BJ (cell line): ENCODE results near the gene MMP20. TPM values are rescaled to one million over a fixed set of nuclear protein-coding genes. Genes with fewer than 3 reads are reported as not detected.

ENCODE experiments used
- CTCF ChIA-PET: fragments of 350-600 bp; formaldehyde crosslinking; extraction: SDS; loops from one replicate; lab custom pipeline; 2021; ENCODE audit warnings: antibody characterized with exemption, inconsistent platforms; lab: Yijun Ruan, JAX
- POLR2A ChIA-PET: fragments of 300-600 bp; sonication (Branson Sonifier 250); formaldehyde crosslinking; extraction: SDS; loops from one replicate; lab custom pipeline; 2021; ENCODE audit warnings: antibody characterized with exemption; lab: Charles Lee
- DNase-seq: peaks from one replicate; pipeline ENCODE4 v3.0.0-alpha.2; 2011; ENCODE audit warnings: low read depth
- H3K27me3 ChIP-seq: 2 replicates; pipeline ENCODE4 v1.6.0; 2011; ENCODE audit warnings: low read length; ENCODE audit not compliant: control insufficient read depth, insufficient read depth
- H3K36me3 ChIP-seq: 2 replicates; pipeline ENCODE4 v1.5.1; 2011; ENCODE audit warnings: low read length; ENCODE audit not compliant: control insufficient read depth, insufficient read depth
- H3K4me3 ChIP-seq: 2 replicates; pipeline ENCODE4 v1.5.1; 2011; ENCODE audit warnings: low read depth, mild to moderate bottlenecking, control low read depth, low read length
- CTCF ChIP-seq: IDR thresholded peaks from 2 replicates; pipeline ENCODE4 v1.5.1; 2011; ENCODE audit warnings: low read depth, mild to moderate bottlenecking, control low read depth, inconsistent platforms, low read length, moderate library complexity; ENCODE audit not compliant: insufficient read depth
- polyA plus RNA-seq: library from polyadenylated mRNA; depleted of rRNA; stranded (reverse); fragments of >200 nt; gene quantifications from 2 replicates; pipeline ENCODE4 v1.2.3, GENCODE V29; 2011

MMP20 gene
- polyA plus RNA-seq, 1 experiment = not detected

- DNase-seq = no peak
- Histone ChIP-seq H3K36me3 (no peaks in the 10 kb centered on the region), H3K4me3 (no peak overlapping the region), H3K27me3 (no peaks in the 10 kb centered on the region; the same call in 1 of the 2 replicates)
- ChIA-PET POLR2A (no interaction called here), CTCF (interaction anchor here (1.1 kb wide), 1 partner anchor 21 kb away, joined by 3 read pairs; no protein-coding TSS in a partner anchor)
- no peak for TF ChIP-seq CTCF
Observed at GRCh38 chr11:102590276-102591049, 34.7 kb downstream of the MMP20 start.

- no peak for DNase-seq
- CTCF ChIA-PET = no interaction called here
- no peak overlapping the region for H3K4me3 ChIP-seq
- POLR2A ChIA-PET = no interaction called here
- no peaks in the 10 kb centered on the region; the same call in 1 of the 2 replicates for H3K27me3 ChIP-seq
- TF ChIP-seq CTCF = no peak
- no peaks in the 10 kb centered on the region for H3K36me3 ChIP-seq
Observed at GRCh38 chr11:102589047-102589459, 36.1 kb downstream of the MMP20 start.

GRCh38 chr11:102587722-102588121, 37.4 kb downstream of the MMP20 start:
- H3K36me3 ChIP-seq = no peaks in the 10 kb centered on the region
- H3K27me3 ChIP-seq = no peaks in the 10 kb centered on the region; the same call in 1 of the 2 replicates
- ChIA-PET POLR2A (no interaction called here), CTCF (no interaction called here)
- DNase-seq = no peak
- no peak overlapping the region for H3K4me3 ChIP-seq
- TF ChIP-seq CTCF = no peak

- ChIA-PET CTCF (no interaction called here), POLR2A (no interaction called here)
- H3K27me3 ChIP-seq = no peaks in the 10 kb centered on the region
- H3K4me3 ChIP-seq = no peak overlapping the region
- DNase-seq = no peak
- no peaks in the 10 kb centered on the region for H3K36me3 ChIP-seq
- no peak for TF ChIP-seq CTCF
Observed at GRCh38 chr11:102583141-102583873, 41.8 kb downstream of the MMP20 start.

GRCh38 chr11:102582140-102582539, 43.0 kb downstream of the MMP20 start:
- ChIA-PET CTCF (no interaction called here), POLR2A (no interaction called here)
- DNase-seq = no peak
- no peaks in the 10 kb centered on the region for H3K27me3 ChIP-seq
- no peak for TF ChIP-seq CTCF
- no peaks in the 10 kb centered on the region for H3K36me3 ChIP-seq
- no peak overlapping the region for H3K4me3 ChIP-seq
